Nephron (organoid): ENCODE results near the gene TRMT10C.

Experiments
- H3K27ac Mint-ChIP-seq, 3 experiments: 2 replicates each; pipeline ENCODE4 v1.8.0; 2020; ENCODE audit warnings: mixed read lengths in 3 of 3, mild to moderate bottlenecking in 2 of 3, moderate library complexity in 1 of 3
- H3K27me3 Mint-ChIP-seq: 2 replicates; pipeline ENCODE4 v1.8.0; 2021; ENCODE audit warnings: low read depth, mild to moderate bottlenecking, moderate library complexity, mixed read lengths
- H3K36me3 Mint-ChIP-seq: 2 replicates; pipeline ENCODE4 v1.8.0; 2020; ENCODE audit warnings: low read depth, mixed read lengths
- H3K4me1 Mint-ChIP-seq: 2 replicates; pipeline ENCODE4 v1.8.0; 2020; ENCODE audit warnings: mixed read lengths
- H3K4me3 Mint-ChIP-seq, 3 experiments: 2 replicates each; pipeline ENCODE4 v1.8.0; 2020; ENCODE audit warnings: mild to moderate bottlenecking in 3 of 3, mixed read lengths in 3 of 3, moderate library complexity in 2 of 3
- H3K9me3 Mint-ChIP-seq: 2 replicates; pipeline ENCODE4 v1.8.0; 2020; ENCODE audit warnings: mixed read lengths
- CTCF ChIP-seq, 3 experiments: fragments of 200-600 bp; sonication (generic); IDR thresholded peaks; one replicate each; pipeline ENCODE4 v1.5.0; 2021; ENCODE audit warnings: antibody characterized with exemption in 3 of 3; ENCODE audit not compliant: unreplicated experiment in 3 of 3

TRMT10C gene

DNA sequence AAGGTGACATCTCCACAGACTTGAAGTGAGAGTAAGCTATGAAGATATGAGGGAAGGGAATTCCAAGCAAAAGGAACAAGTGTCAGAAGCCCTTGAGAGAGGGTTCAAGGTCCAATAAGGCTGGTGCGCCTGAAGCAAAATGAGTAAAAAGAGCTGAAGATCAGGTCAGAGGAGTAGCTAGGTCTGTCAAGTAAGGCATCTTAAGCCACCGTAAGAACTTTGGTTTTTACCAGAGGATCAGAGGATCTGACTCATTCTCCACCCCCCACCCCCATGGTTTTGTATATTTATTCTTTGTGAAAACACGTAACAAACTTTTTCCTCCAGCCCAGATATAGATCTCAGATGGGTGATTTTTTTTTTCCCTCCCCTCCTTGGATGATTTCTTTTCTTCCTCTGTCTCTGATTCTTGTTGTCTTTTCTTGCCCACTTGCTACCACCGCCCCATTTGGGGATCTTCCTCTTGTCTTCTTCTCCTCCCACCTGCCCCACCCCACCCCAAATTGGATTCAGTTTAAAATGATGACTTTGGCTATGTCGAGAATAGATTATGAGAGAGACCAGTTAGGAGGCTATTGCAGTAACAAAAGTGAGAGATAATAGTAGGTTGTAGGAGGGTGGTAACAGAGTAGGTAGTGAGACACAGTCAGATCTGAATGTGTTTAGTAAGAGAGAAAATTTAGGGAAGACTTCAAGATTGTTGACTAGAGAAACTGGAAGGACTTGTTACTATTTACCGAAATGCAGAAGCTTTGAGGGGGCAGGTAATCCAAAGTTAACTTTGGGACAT lies 6.1 kb downstream of the TRMT10C start:
- H3K36me3 Mint-ChIP-seq = peaks cover 33% of the 10 kb centered on the region
- no peak for TF ChIP-seq CTCF (IDR thresholded peaks at IDR 0.05; ENCODE audit: unreplicated experiment in 3 of 3)
- peaks cover 16% of the 10 kb centered on the region for H3K4me1 Mint-ChIP-seq
- no peaks in the 10 kb centered on the region for H3K9me3 Mint-ChIP-seq
- H3K27me3 Mint-ChIP-seq = no peaks in the 10 kb centered on the region
- H3K27ac Mint-ChIP-seq = no peak overlapping the region
- H3K4me3 Mint-ChIP-seq = no peak overlapping the region

DNA sequence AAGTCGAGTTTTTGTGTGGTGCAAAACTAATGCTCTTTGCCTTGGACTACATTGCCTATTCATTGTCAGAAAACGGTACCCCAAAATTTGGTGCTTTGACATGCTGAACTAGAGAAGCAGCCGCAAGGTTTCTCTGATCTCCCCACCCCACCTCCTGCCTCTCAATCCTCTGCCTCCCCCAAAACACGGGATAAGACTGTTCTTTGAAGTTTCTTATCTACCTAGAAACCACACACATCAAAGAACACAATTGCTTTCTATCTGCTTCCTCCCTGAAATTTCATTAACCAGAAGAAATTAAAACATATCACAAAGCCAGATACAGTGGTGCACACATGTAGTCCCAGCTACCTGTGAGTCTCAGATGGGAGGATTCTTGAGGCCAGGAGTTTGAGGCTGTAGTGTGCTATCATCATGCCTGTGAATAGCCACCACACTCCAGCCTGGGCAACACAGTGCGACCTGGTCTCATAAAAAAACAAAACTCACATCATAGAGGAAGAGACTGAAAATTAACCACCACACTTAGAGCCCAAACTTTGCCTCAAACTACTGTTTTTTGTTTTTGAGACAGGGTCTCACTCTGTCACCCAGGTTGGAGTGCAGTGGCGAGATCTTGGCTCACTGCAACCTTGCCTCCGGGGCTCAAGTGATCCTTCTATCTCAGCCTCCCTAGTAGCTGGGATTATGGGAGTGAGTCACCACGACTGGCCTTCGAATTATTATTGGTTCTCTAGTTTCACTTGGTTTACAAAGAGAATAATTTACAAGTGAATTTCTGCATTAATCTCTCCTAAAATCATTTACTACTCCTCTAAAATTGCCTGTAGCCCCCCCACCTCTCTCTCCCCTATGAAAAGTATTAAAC lies 9.6 kb downstream of the TRMT10C start:
- H3K4me1 Mint-ChIP-seq = peaks cover 17% of the 10 kb centered on the region
- no peaks in the 10 kb centered on the region for H3K27me3 Mint-ChIP-seq
- no peak overlapping the region for H3K4me3 Mint-ChIP-seq
- peaks cover 17% of the 10 kb centered on the region for H3K36me3 Mint-ChIP-seq
- peak overlapping the region in 1 of 3 experiments; percentile 6 for H3K27ac Mint-ChIP-seq
- no peaks in the 10 kb centered on the region for H3K9me3 Mint-ChIP-seq
- TF ChIP-seq CTCF (IDR thresholded peaks at IDR 0.05; ENCODE audit: unreplicated experiment in 3 of 3) = no peak

GRCh38 chr3:101573449-101574387 lies 12.1 kb downstream of the TRMT10C start, which contains the start of gene PCNP:
Gene PCNP, plus strand, starts transcription at chr3:101574180. Its CDS starts 36 bp downstream, at chr3:101574216.
- H3K27ac Mint-ChIP-seq = peak within 1 kb of the TSS; percentile 98 to 99 (median 99)
- H3K27me3 Mint-ChIP-seq = no peaks in the 10 kb centered on the region
- H3K9me3 Mint-ChIP-seq = no peaks in the 10 kb centered on the region
- H3K4me3 Mint-ChIP-seq = peak within 1 kb of the TSS; percentile 91 to 95 (median 94)
- H3K36me3 Mint-ChIP-seq = peaks cover 19% of the 10 kb centered on the region
- peak; percentile 90 to 96 (median 96) for TF ChIP-seq CTCF (IDR thresholded peaks at IDR 0.05; ENCODE audit: unreplicated experiment in 3 of 3)
- H3K4me1 Mint-ChIP-seq = peaks cover 29% of the 10 kb centered on the region

GRCh38 chr3:101574388-101575112 lies 12.9 kb downstream of the TRMT10C start:
- peak overlapping the region; percentile 98 to 99 (median 99) for H3K27ac Mint-ChIP-seq
- H3K27me3 Mint-ChIP-seq = no peaks in the 10 kb centered on the region
- no peaks in the 10 kb centered on the region for H3K9me3 Mint-ChIP-seq
- H3K36me3 Mint-ChIP-seq = peaks cover 23% of the 10 kb centered on the region
- H3K4me3 Mint-ChIP-seq = peak overlapping the region; percentile 91 to 95 (median 94)
- H3K4me1 Mint-ChIP-seq = peaks cover 34% of the 10 kb centered on the region
- TF ChIP-seq CTCF (IDR thresholded peaks at IDR 0.05; ENCODE audit: unreplicated experiment in 3 of 3) = no peak

GRCh38 chr3:101577286-101577685 lies 15.6 kb downstream of the TRMT10C start:
- no peak for TF ChIP-seq CTCF (IDR thresholded peaks at IDR 0.05; ENCODE audit: unreplicated experiment in 3 of 3)
- H3K4me1 Mint-ChIP-seq = peaks cover 37% of the 10 kb centered on the region
- H3K27me3 Mint-ChIP-seq = no peaks in the 10 kb centered on the region
- peak overlapping the region; percentile 19 to 35 (median 26) for H3K4me3 Mint-ChIP-seq
- no peaks in the 10 kb centered on the region for H3K9me3 Mint-ChIP-seq
- no peak overlapping the region for H3K27ac Mint-ChIP-seq
- H3K36me3 Mint-ChIP-seq = peaks cover 36% of the 10 kb centered on the region
